Measurements from ENCODE around the gene PLD1.

- TF ChIP-seq EP300 (IDR thresholded peaks at IDR 0.05): no peak
- no peak for TF ChIP-seq CTCF (IDR thresholded peaks at IDR 0.05)
- no peak for TF ChIP-seq POLR2A (IDR thresholded peaks at IDR 0.05)
These were observed 17.7 kb upstream of the PLD1 start for GRCh38 chr3:171827836-171828458.

All from tibial nerve (tissue), 4 donors.